ENCODE results near the gene LHX4. TPM values are rescaled to one million over a fixed set of nuclear protein-coding genes. Genes with fewer than 3 reads are reported as not detected.

The LHX4 gene
- total and polyA plus RNA-seq, 9 of the 15 experiments (the other 6 are each of a cell fraction or from before 2014, with no cell fraction given): 0.01 to 0.11 (median 0.07) TPM; not detected in 5

GRCh38 chr1:180275726-180276125, 45.7 kb downstream of the LHX4 start:
- in situ Hi-C loops (cut with MboI): no loop called here
- H2AFZ ChIP-seq (ENCODE audit: low read depth, low read length): no peak overlapping the region
- 85% methylated on average over 5 of the region's 5 CpGs for WGBS (ENCODE audit: insufficient coverage, low coverage, missing lambda C conversion rate)
- CTCF ChIA-PET (ENCODE audit: low intra/inter-chr PET ratio): no interaction called here
- no peak overlapping the region for H3K27ac ChIP-seq (ENCODE audit: extremely low read depth, low read depth, low read length)
- no peak overlapping the region for H3K4me3 ChIP-seq
- intact Hi-C loops (cut with micrococcal nuclease): no loop called here
- ATAC-seq (no peak), DNase-seq (ENCODE audit: extremely low read depth in 1 of 4, low spot score in 3 of 4) (no peak), FAIRE-seq (no peak)
- peaks cover 12% of the 10 kb centered on the region in 2 experiments for H3K4me1 ChIP-seq (replicated peaks in 1 of 2; ENCODE audit: control insufficient read depth in 2 of 2, insufficient read depth in 2 of 2, low read length in 2 of 2)
- no peaks in the 10 kb centered on the region for H3K27me3 ChIP-seq (ENCODE audit: control insufficient read depth in 2 of 2, insufficient read depth in 2 of 2, low read length in 2 of 2)
- no peak for TF ChIP-seq ZNF311 (CRISPR knock-in tag; IDR thresholded peaks at IDR 0.05)
- no peak for TF ChIP-seq MYNN (IDR thresholded peaks at IDR 0.05)
- TF ChIP-seq MYNN (CRISPR knock-in tag; IDR thresholded peaks at IDR 0.05): no peak
- no peak for TF ChIP-seq ETV6 (IDR thresholded peaks at IDR 0.05; ENCODE audit: borderline replicate concordance in 1 of 2, low read depth in 2 of 2, low read length in 1 of 2)
- TF ChIP-seq ETV6 (CRISPR knock-in tag; IDR thresholded peaks at IDR 0.05; ENCODE audit: borderline replicate concordance): no peak
- POLR2A ChIA-PET: interaction anchor here (0.6 to 5.1 kb wide), 4 partner anchors 11 to 1500 kb away, joined by 3 to 17 read pairs (median 3); no protein-coding TSS in a partner anchor
- no peaks in the 10 kb centered on the region for H3K9me3 ChIP-seq (replicated peaks; ENCODE audit: control insufficient read depth, insufficient read depth, low read depth, low read length)
- H3K79me2 ChIP-seq (ENCODE audit: control insufficient read depth, insufficient read depth, low read length): no peaks in the 10 kb centered on the region
- no peak overlapping the region for H3K9ac ChIP-seq (ENCODE audit: insufficient read depth in 1 of 2, low read depth in 2 of 2, low read length in 2 of 2)
- H3K9me1 ChIP-seq (ENCODE audit: control insufficient read depth, insufficient read depth, low read length): peaks cover 7% of the 10 kb centered on the region
- BruUV-seq (replicated peaks): no TSS peak
- H3K4me2 ChIP-seq (ENCODE audit: insufficient read depth, low read length): no peak overlapping the region
- peaks cover 20% of the 10 kb centered on the region; the same call in 2 of the 3 replicates for H3K36me3 ChIP-seq (ENCODE audit: control insufficient read depth, insufficient read depth, low read length)
- no peaks in the 10 kb centered on the region for H4K20me1 ChIP-seq (replicated peaks; ENCODE audit: control insufficient read depth, insufficient read depth, low read length)

GRCh38 chr1:180277476-180278193, 47.6 kb downstream of the LHX4 start:
- Histone ChIP-seq H3K27me3 (ENCODE audit: control insufficient read depth in 2 of 2, insufficient read depth in 2 of 2, low read length in 2 of 2) (no peaks in the 10 kb centered on the region), H3K4me2 (ENCODE audit: insufficient read depth, low read length) (no peak overlapping the region), H3K36me3 (ENCODE audit: control insufficient read depth, insufficient read depth, low read length) (peaks cover 20% of the 10 kb centered on the region; the same call in 2 of the 3 replicates), H4K20me1 (replicated peaks; ENCODE audit: control insufficient read depth, insufficient read depth, low read length) (no peaks in the 10 kb centered on the region), H3K4me1 (replicated peaks in 1 of 2; ENCODE audit: control insufficient read depth in 2 of 2, insufficient read depth in 2 of 2, low read length in 2 of 2) (no peaks in the 10 kb centered on the region), H3K27ac (ENCODE audit: extremely low read depth, low read depth, low read length) (no peak overlapping the region), H3K9me3 (replicated peaks; ENCODE audit: control insufficient read depth, insufficient read depth, low read depth, low read length) (no peaks in the 10 kb centered on the region), H3K79me2 (ENCODE audit: control insufficient read depth, insufficient read depth, low read length) (no peaks in the 10 kb centered on the region), H3K4me3 (no peak overlapping the region), H3K9me1 (ENCODE audit: control insufficient read depth, insufficient read depth, low read length) (no peaks in the 10 kb centered on the region), H2AFZ (ENCODE audit: low read depth, low read length) (no peak overlapping the region), H3K9ac (ENCODE audit: insufficient read depth in 1 of 2, low read depth in 2 of 2, low read length in 2 of 2) (no peak overlapping the region)
- CTCF ChIA-PET (ENCODE audit: low intra/inter-chr PET ratio): no interaction called here
- BruUV-seq (replicated peaks): no TSS peak
- DNase-seq (ENCODE audit: extremely low read depth in 1 of 4, low spot score in 3 of 4) (no peak), ATAC-seq (no peak), FAIRE-seq (no peak)
- intact Hi-C loops (cut with micrococcal nuclease) (no loop called here), in situ Hi-C loops (cut with MboI) (no loop called here)
- 90% methylated on average over 5 of the region's 5 CpGs for WGBS (ENCODE audit: insufficient coverage, low coverage, missing lambda C conversion rate)
- POLR2A ChIA-PET: interaction anchor here (0.6 to 1.6 kb wide), 3 partner anchors 16 to 1221 kb away, joined by 3 to 6 read pairs (median 4); no protein-coding TSS in a partner anchor
- TF ChIP-seq CBX5 (IDR thresholded peaks at IDR 0.05; ENCODE audit: borderline replicate concordance, low read depth): no peak
- TF ChIP-seq MCM5 (IDR thresholded peaks at IDR 0.05; ENCODE audit: low read depth): no peak
- TF ChIP-seq SRSF9 (IDR thresholded peaks at IDR 0.05; ENCODE audit: borderline replicate concordance, low read depth, low read length): no peak
- TF ChIP-seq FIP1L1 (IDR thresholded peaks at IDR 0.05; ENCODE audit: low read depth, low read length, poor library complexity, severe bottlenecking): no peak
- TF ChIP-seq DLX4 (CRISPR knock-in tag; IDR thresholded peaks at IDR 0.05): no peak
- no peak for TF ChIP-seq KLF1 (tag; IDR thresholded peaks at IDR 0.05)
- no peak for TF ChIP-seq GTF2F1 (IDR thresholded peaks at IDR 0.05; ENCODE audit: low read depth, low read length)
- TF ChIP-seq TCF7 (IDR thresholded peaks at IDR 0.05; ENCODE audit: borderline replicate concordance): no peak
- no peak for TF ChIP-seq LARP7 (IDR thresholded peaks at IDR 0.05)
- no peak for TF ChIP-seq ZNF282 (CRISPR knock-in tag; IDR thresholded peaks at IDR 0.05)
- no peak for TF ChIP-seq ZNF143 (CRISPR knock-in tag; IDR thresholded peaks at IDR 0.05)
- TF ChIP-seq ZNF134 (CRISPR knock-in tag; conservative IDR thresholded peaks at IDR 0.05): no peak

All from K562 (cell line).